Muscle of back (tissue), 13 donors: ENCODE data around the gene BCL2L11. TPM values are rescaled to one million over a fixed set of nuclear protein-coding genes. Genes with fewer than 3 reads are reported as not detected.
"Not testable (repeated sequence)": the region's sequence is repeated elsewhere in the genome, so short reads cannot be mapped to it uniquely, and the experiment has no call there.

Experiments
- DNase-seq, 3 donors: peaks; one replicate each; pipeline versions ENCODE4 v3.0.0 to v3.0.0-alpha.2; 2013
- long read RNA-seq, 9 donors: transcript quantifications; one replicate each; lab custom pipeline, GENCODE V29; 2026
- polyA plus RNA-seq, 10 donors: library from polyadenylated mRNA; unstranded; fragments of 120-200 nt; gene quantifications; one replicate each; pipeline ENCODE4 v1.2.1, GENCODE V29; 2013; ENCODE audit not compliant: insufficient read length in 10 of 10

The BCL2L11 gene
- polyA plus RNA-seq, result 10 to 100 TPM in 1 of 10 donors, 1 to 10 TPM in 9; 6.9 to 10.6 (median 8.3) TPM
- long read RNA-seq, donor 1, partial matches to known transcripts, result 0 of 1 reads
- long read RNA-seq, donor 1, other reads (novel, unspliced or antisense), result 0 of 1 reads
- long read RNA-seq, donor 2, result 0 reads
- long read RNA-seq, donor 3, result 0 reads
- long read RNA-seq, donor 4, partial matches to known transcripts, result 0 of 1 reads
- long read RNA-seq, donor 4, other reads (novel, unspliced or antisense), result 0 of 1 reads
- long read RNA-seq, donor 5, result 0 reads
- long read RNA-seq, donor 6, full-length matches to known transcripts, result 1 of 1 reads
- long read RNA-seq, donor 6, partial matches to known transcripts, result 0 of 1 reads
- long read RNA-seq, donor 6, other reads (novel, unspliced or antisense), result 0 of 1 reads
- long read RNA-seq, donor 7, result 0 reads
- long read RNA-seq, donor 8, partial matches to known transcripts, result 0 of 1 reads
- long read RNA-seq, donor 8, other reads (novel, unspliced or antisense), result 0 of 1 reads
- long read RNA-seq, donor 9, result 0 reads

GRCh38 chr2:111120253-111121027 is at the start of gene BCL2L11:
Gene BCL2L11, plus strand, starts transcription at chr2:111120914. Its CDS starts 2,832 bp downstream, at chr2:111123746.
- peak; percentile 89 to 95 (median 93) for DNase-seq

- DNase-seq, result peak in 2 of 3 donors; percentile 26 to 35
Measured at GRCh38 chr2:111071600-111072171, 49.0 kb upstream of the BCL2L11 start.

GRCh38 chr2:111072220-111072871 is 48.4 kb upstream of the BCL2L11 start:
- peak in 2 of 3 donors; percentile 18 to 61 for DNase-seq

DNA sequence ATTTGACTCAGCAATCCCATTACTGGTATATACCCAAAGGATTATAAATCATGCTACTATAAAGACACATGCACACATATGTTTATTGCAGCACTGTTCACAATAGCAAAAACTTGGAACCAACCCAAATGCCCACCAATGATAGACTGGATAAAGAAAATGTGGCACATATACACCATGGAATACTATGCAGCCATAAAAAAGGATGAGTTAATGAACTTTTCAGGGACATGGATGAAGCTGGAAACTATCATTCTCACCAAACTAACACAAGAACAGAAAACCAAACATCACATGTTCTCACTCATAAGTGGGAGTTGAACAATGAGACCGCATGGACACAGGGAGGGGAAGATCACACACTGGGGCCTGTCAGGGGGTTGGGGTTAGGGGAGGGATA is 38.1 kb upstream of the BCL2L11 start:
- not testable (repeated sequence) for DNase-seq

GRCh38 chr2:111091811-111092211 is 28.9 kb upstream of the BCL2L11 start:
- no peak for DNase-seq

- no peak for DNase-seq
Measured at GRCh38 chr2:111094691-111095090, 26.0 kb upstream of the BCL2L11 start.

GRCh38 chr2:111095434-111095833 is 25.3 kb upstream of the BCL2L11 start:
- no peak for DNase-seq

DNA sequence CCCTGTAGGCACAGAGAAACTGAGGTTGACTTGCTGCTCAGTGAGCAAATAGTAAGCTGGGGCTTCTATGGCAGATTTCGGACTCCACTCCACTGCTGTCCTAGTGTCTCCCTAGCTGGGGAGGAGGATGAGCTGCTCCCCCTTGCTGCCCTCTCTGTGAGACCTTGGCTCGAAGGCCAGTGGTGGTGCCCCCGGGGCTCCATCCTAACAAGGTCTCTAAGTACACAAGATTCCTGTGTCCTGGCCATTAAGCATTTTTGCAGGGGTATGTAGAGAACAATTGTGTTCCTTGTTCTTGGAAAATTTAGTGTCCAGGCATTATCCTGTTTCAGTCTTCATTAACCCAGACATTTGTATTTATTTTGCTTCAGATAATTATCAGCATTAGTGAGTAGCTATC is 21.3 kb upstream of the BCL2L11 start:
- no peak for DNase-seq

DNA sequence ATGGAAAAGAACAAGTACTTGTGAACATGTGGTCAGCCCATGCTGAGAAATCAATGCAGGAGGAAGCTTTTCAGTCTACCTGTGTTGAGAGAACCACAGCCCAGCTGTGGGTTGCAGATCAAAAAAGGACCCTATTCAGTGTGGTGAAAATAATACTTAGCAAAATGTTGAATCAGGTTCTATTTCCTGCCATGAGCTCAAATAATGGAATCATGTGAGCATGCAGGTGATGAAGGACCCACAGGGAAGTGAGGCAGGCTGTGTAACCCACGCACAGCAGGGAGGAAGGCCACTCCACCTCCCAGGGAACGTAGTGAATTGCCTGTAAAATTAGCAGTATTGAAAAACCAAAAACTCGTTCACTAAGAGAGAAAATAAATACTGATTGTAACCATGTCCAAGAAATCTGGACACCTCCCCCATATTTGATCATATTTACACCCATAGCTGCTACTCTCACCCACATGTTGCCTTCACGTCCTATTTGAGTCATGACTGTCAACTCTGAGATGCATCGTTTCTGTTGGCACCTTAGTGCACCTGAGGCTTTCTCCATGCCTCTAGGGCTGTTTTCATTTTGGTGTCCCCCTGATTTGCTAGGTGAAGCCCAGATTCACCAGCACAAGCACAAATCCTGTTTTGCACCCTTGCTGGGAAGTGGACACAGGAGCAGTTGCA is 20.5 kb upstream of the BCL2L11 start:
- no peak for DNase-seq

- no peak for DNase-seq
Measured at GRCh38 chr2:111100765-111101162, 19.9 kb upstream of the BCL2L11 start.

- DNase-seq, result no peak
Measured at GRCh38 chr2:111101592-111101991, 19.1 kb upstream of the BCL2L11 start.

DNA sequence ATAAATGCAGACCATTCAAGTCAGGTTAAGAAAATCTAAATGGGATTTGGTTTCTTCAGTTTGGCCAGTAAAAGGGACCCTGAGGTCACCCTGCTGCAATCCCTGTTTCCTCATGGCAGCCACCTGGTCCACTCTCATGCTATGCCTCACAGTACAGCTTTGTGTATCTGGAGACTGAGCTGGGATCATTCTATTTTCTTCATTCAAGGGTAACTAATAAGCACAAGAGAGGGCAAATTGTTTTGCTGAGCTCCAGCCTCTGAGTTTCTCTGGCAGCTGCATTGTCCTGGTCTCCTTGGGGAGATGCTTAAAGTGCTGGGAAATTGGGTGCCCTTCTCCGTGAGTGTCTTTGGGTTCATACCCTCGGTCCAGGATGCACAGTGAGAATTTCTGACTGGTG is 18.5 kb upstream of the BCL2L11 start:
- DNase-seq, result no peak

DNA sequence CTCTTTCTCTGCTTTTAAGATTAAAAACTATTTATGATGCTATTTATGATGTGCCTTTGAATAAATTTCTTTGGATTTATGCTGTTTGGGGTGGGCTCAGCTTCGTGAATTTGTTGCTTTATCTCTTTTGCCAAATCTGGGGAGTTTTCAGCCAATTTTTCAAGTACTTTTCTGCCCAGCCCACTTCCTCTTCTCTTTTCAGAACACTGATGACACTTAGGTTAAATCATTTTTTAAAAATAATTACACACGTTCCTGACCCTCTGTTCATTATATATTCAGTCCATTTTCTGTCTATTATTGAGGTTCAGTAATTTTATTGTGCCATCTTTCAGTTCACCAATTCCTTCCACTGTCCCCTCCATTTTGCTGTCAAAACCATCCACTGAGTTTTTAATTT is 14.8 kb upstream of the BCL2L11 start:
- no peak for DNase-seq

- no peak for DNase-seq
Measured at GRCh38 chr2:111106706-111107105, 14.0 kb upstream of the BCL2L11 start.

- DNase-seq, result no peak
Measured at GRCh38 chr2:111108745-111109271, 11.9 kb upstream of the BCL2L11 start.

DNA sequence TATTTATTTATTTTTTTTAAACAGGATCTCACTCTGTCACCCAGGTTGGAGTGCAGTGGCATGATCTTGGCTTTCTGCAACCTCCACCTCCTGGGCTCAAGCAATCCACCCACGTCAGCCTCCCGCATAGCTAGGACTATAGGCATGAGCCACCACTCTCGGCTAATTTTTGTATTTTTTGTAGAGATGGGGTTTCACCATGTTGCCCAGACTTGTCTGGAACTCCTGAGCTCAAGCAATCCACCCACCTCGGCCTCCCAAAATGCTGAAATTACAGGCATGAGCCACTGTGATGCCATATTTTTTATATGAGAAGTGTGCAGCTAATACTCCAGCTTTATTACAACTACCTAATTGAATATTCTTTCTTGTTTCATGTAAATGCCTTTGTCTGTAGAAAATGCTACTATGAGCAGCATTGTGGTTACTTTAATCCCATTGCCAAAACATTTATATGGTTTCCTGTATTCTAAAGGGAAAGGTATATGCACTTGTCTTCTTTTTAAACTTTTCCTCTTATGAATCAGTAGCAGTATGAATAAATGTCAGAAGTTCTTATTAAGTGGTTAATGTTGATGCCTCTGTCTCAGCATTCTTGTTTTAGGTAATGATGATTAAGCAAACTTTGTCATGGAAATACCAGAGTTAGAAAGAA is 9.5 kb upstream of the BCL2L11 start:
- no peak for DNase-seq

GRCh38 chr2:111113838-111114237 is 6.9 kb upstream of the BCL2L11 start:
- no peak for DNase-seq

GRCh38 chr2:111116011-111116746 is 4.5 kb upstream of the BCL2L11 start:
- DNase-seq, result no peak

DNA sequence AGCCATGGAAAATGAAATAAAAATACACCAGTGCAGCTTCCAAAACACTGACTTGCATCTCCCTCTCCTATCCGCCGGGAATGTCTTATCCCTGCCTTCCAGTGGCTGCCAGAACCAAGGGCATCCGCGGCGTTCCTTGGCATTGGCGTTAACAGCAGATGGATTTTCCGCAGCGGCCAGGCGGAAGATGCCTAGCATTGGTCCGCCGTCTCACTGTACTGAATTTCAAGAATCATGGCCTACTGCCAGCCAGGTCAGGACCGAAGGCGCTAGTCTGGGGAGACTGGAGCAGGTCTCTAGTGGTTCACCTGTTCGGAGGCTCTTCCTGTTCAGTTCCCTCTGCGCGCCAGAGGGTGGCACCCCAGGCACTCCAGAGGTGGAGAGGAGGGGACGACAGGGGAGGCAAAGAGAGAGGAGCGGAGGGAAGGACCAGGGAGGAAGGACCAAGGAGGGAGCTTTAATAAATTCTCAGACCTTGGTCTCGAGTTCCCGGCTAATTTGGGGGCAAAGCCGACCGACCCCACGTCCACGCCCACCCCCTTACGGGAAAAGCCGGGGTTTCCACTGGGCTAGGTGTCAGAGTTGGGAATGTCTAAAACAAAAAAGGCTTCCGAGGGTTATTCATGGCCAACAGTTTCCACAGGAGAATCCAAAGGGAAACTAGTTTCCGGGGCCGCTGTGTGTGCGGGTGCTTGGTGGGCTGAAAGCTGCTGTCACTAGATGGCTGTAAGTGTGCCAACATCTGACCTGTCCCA is 3.7 kb upstream of the BCL2L11 start:
- DNase-seq, result peak; percentile 63 to 86 (median 70)
